Upper lobe of right lung (tissue), 1 donor: Measurements from ENCODE around the gene OSBP. TPM values are rescaled to one million over a fixed set of nuclear protein-coding genes. Genes with fewer than 3 reads are reported as not detected.

Experiments used
- ATAC-seq: fragments of 200-7000 bp; cut with Tn5 transposase; one replicate; pipeline ENCODE4 v1.9.1; 2020; ENCODE audit warnings: mild to moderate bottlenecking, moderate library complexity
- DNase-seq: peaks from one replicate; pipeline ENCODE4 v3.0.0-alpha.2; 2020
- H3K27ac ChIP-seq: fragments of 200-600 bp; one replicate; pipeline ENCODE4 v1.8.0; 2022
- H3K27me3 ChIP-seq: fragments of 200-600 bp; one replicate; pipeline ENCODE4 v1.8.0; 2022; ENCODE audit warnings: mild to moderate bottlenecking
- H3K36me3 ChIP-seq: fragments of 200-600 bp; one replicate; pipeline ENCODE4 v1.8.0; 2022
- H3K4me1 ChIP-seq: fragments of 200-600 bp; one replicate; pipeline ENCODE4 v1.8.0; 2022
- H3K4me3 ChIP-seq: fragments of 200-600 bp; one replicate; pipeline ENCODE4 v1.8.0; 2022; ENCODE audit warnings: mild to moderate bottlenecking
- H3K9me3 ChIP-seq: fragments of 200-600 bp; one replicate; pipeline ENCODE4 v1.8.0; 2022
- CTCF ChIP-seq: fragments of 200-600 bp; IDR thresholded peaks from one replicate; pipeline ENCODE4 v1.8.0; 2022; ENCODE audit warnings: antibody characterized with exemption
- intact Hi-C: fragments of 100-400 bp; cut with DNase I; formaldehyde crosslinking; loops from one replicate; pipeline ENCODE4 v1.11.0; 2022
- total RNA-seq: library from RNA; stranded (reverse); fragmentation: NEBNext Ultra II Directional; extraction: Animal tissue kit (Norgen Biotek cat#: 25700); gene quantifications from one replicate; pipeline ENCODE4 v1.2.1, GENCODE V29; 2021
- donor health status: DM: no; HTN: yes; CAD: no; lungs with severe emphysema.

OSBP gene
- total RNA-seq, 1 donor from 2014 or later: 39.9 TPM

- peaks cover 100% of the 10 kb centered on the region for H3K36me3 ChIP-seq
- no peaks in the 10 kb centered on the region for H3K4me1 ChIP-seq
- no peak overlapping the region for H3K27ac ChIP-seq
- no peak overlapping the region for H3K4me3 ChIP-seq
- no peak for ATAC-seq
- no peak for DNase-seq
- intact Hi-C loops: no loop called here
- H3K27me3 ChIP-seq: no peaks in the 10 kb centered on the region
- no peak for TF ChIP-seq CTCF
- H3K9me3 ChIP-seq: no peaks in the 10 kb centered on the region
These were observed 13.8 kb downstream of the OSBP start for GRCh38 chr11:59601788-59602187.

GRCh38 chr11:59600636-59601035 lies 14.9 kb downstream of the OSBP start:
- Histone ChIP-seq H3K4me1 (no peaks in the 10 kb centered on the region), H3K36me3 (peaks cover 100% of the 10 kb centered on the region), H3K4me3 (no peak overlapping the region), H3K9me3 (no peaks in the 10 kb centered on the region), H3K27ac (no peak overlapping the region), H3K27me3 (no peaks in the 10 kb centered on the region)
- ATAC-seq: no peak
- no peak for TF ChIP-seq CTCF
- intact Hi-C loops: no loop called here
- no peak for DNase-seq

- Histone ChIP-seq H3K36me3 (peaks cover 100% of the 10 kb centered on the region), H3K27me3 (no peaks in the 10 kb centered on the region), H3K4me1 (no peaks in the 10 kb centered on the region), H3K4me3 (no peak overlapping the region), H3K27ac (no peak overlapping the region), H3K9me3 (no peaks in the 10 kb centered on the region)
- intact Hi-C loops: no loop called here
- no peak for DNase-seq
- TF ChIP-seq CTCF: no peak
- no peak for ATAC-seq
These were observed 15.3 kb downstream of the OSBP start for GRCh38 chr11:59600234-59600633.

- Histone ChIP-seq H3K27ac (no peak overlapping the region), H3K9me3 (no peaks in the 10 kb centered on the region), H3K4me1 (no peaks in the 10 kb centered on the region), H3K4me3 (no peak overlapping the region), H3K36me3 (peaks cover 100% of the 10 kb centered on the region), H3K27me3 (no peaks in the 10 kb centered on the region)
- DNase-seq (no peak), ATAC-seq (no peak)
- intact Hi-C loops: no loop called here
- TF ChIP-seq CTCF: no peak
These were observed 16.6 kb downstream of the OSBP start for GRCh38 chr11:59598961-59599360.

- Histone ChIP-seq H3K36me3 (peaks cover 84% of the 10 kb centered on the region), H3K4me1 (no peaks in the 10 kb centered on the region), H3K27ac (no peak overlapping the region), H3K4me3 (no peak overlapping the region), H3K27me3 (no peaks in the 10 kb centered on the region), H3K9me3 (no peaks in the 10 kb centered on the region)
- DNase-seq: no peak
- no peak for TF ChIP-seq CTCF
- intact Hi-C loops: no loop called here
- ATAC-seq: no peak
These were observed 31.3 kb downstream of the OSBP start for GRCh38 chr11:59584294-59584693.

GRCh38 chr11:59582006-59582405 lies 33.6 kb downstream of the OSBP start:
- ATAC-seq (no peak), DNase-seq (no peak)
- Histone ChIP-seq H3K9me3 (no peaks in the 10 kb centered on the region), H3K27me3 (no peaks in the 10 kb centered on the region), H3K4me1 (no peaks in the 10 kb centered on the region), H3K36me3 (peaks cover 84% of the 10 kb centered on the region), H3K4me3 (no peak overlapping the region), H3K27ac (no peak overlapping the region)
- no peak for TF ChIP-seq CTCF
- intact Hi-C loops: no loop called here
